ENCODE results near the gene LMX1A.

LMX1A gene

GRCh38 chr1:165316153-165316772 lies 40.3 kb downstream of the LMX1A start:
- no peak for DNase-seq

- no peak for DNase-seq
Observed at GRCh38 chr1:165315481-165315880, 41.0 kb downstream of the LMX1A start.

- no peak for DNase-seq
Observed at GRCh38 chr1:165313903-165314302, 42.6 kb downstream of the LMX1A start.

GRCh38 chr1:165312591-165312990 lies 43.9 kb downstream of the LMX1A start:
- DNase-seq: no peak

GRCh38 chr1:165306543-165307434 lies 49.7 kb downstream of the LMX1A start:
- no peak for DNase-seq

GRCh38 chr1:165303386-165303785 lies 53.1 kb downstream of the LMX1A start:
- DNase-seq: no peak

- DNase-seq: no peak
Observed at GRCh38 chr1:165300400-165300903, 56.1 kb downstream of the LMX1A start.

- no peak for DNase-seq
Observed at GRCh38 chr1:165298203-165298820, 58.2 kb downstream of the LMX1A start.

- no peak for DNase-seq
Observed at GRCh38 chr1:165296205-165296604, 60.3 kb downstream of the LMX1A start.

- no peak for DNase-seq
Observed at GRCh38 chr1:165290148-165290547, 66.4 kb downstream of the LMX1A start.

- DNase-seq: no peak
Observed at GRCh38 chr1:165289556-165289955, 67.0 kb downstream of the LMX1A start.

GRCh38 chr1:165288350-165289120 lies 68.0 kb downstream of the LMX1A start:
- no peak for DNase-seq

GRCh38 chr1:165287781-165288180 lies 68.7 kb downstream of the LMX1A start:
- no peak for DNase-seq

GRCh38 chr1:165287329-165287728 lies 69.2 kb downstream of the LMX1A start:
- DNase-seq: no peak

GRCh38 chr1:165284454-165284853 lies 72.1 kb downstream of the LMX1A start:
- no peak for DNase-seq

- no peak for DNase-seq
Observed at GRCh38 chr1:165281207-165281901, 75.2 kb downstream of the LMX1A start.

GRCh38 chr1:165279882-165280281 lies 76.6 kb downstream of the LMX1A start:
- no peak for DNase-seq

- DNase-seq: no peak
Observed at GRCh38 chr1:165276314-165276713, 80.2 kb downstream of the LMX1A start.

- no peak for DNase-seq
Observed at GRCh38 chr1:165265196-165265838, 91.2 kb downstream of the LMX1A start.

GRCh38 chr1:165259706-165260428 lies 96.6 kb downstream of the LMX1A start:
- DNase-seq: no peak

- no peak for DNase-seq
Observed at GRCh38 chr1:165259236-165259635, 97.3 kb downstream of the LMX1A start.

All from stimulated activated CD4-positive, alpha-beta T cell treated with anti-CD3 and anti-CD28 coated beads, Interleukin-2, amount 100 ng/mL, for 48 hours (primary cell).